AG09309 (cell line): Measurements from ENCODE around the gene TDG.
"Not testable (repeated sequence)": the region's sequence is repeated elsewhere in the genome, so short reads cannot be mapped to it uniquely, and the experiment has no call there.

Experiments
- DNase-seq: peaks from one replicate; pipeline ENCODE4 v3.0.0-alpha.2; 2010; ENCODE audit warnings: low read depth
- H3K4me3 ChIP-seq: 2 replicates; pipeline ENCODE4 v1.5.1; 2011; ENCODE audit warnings: mild to moderate bottlenecking, low read depth, low read length, moderate library complexity; ENCODE audit not compliant: control insufficient read depth
- CTCF ChIP-seq: IDR thresholded peaks from 2 replicates; pipeline ENCODE4 v1.5.1; 2011; ENCODE audit warnings: mild to moderate bottlenecking, low read depth, low read length, inconsistent platforms; ENCODE audit not compliant: insufficient read depth, control insufficient read depth; ENCODE audit errors: missing control alignments

Gene TDG

GRCh38 chr12:104011253-104011652, 45.6 kb downstream of the TDG start:
- TF ChIP-seq CTCF = no peak
- no peak overlapping the region for H3K4me3 ChIP-seq
- DNase-seq = peak; percentile 67

- TF ChIP-seq CTCF = no peak
- no peak overlapping the region for H3K4me3 ChIP-seq
- no peak for DNase-seq
Observed at GRCh38 chr12:104012331-104012730, 46.7 kb downstream of the TDG start.

GRCh38 chr12:104021862-104022261, 56.2 kb downstream of the TDG start:
- not testable (repeated sequence) for DNase-seq

GRCh38 chr12:104022786-104023185, 57.1 kb downstream of the TDG start:
- no peak overlapping the region for H3K4me3 ChIP-seq
- no peak for TF ChIP-seq CTCF
- no peak for DNase-seq

More at GRCh38 chr12:104021862-104022261, 56.2 kb downstream of the TDG start:
- not testable (repeated sequence) for H3K4me3 ChIP-seq

- TF ChIP-seq CTCF = no peak
- no peak overlapping the region for H3K4me3 ChIP-seq
Observed at GRCh38 chr12:104023710-104024109, 58.0 kb downstream of the TDG start.

DNA sequence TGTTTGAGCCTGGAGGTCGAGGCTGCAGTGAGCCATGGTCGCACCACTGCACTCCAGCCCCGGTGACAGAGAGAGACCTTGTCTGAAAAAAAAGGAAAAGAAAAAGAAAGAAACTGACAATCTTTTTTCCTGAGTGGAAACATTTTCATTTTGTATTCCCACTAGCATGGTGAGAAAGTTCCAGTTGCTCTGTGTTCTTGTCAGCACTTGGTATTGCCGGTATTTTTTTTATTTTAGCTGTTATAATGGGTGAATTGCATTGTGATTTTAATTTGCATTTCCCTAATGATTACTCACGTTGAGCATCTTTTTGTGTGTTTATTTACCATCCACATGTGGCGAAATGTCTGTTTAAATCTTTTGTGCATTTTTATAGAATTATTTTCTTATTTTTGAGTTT, 58.7 kb downstream of the TDG start:
- TF ChIP-seq CTCF = no peak
- H3K4me3 ChIP-seq = no peak overlapping the region
- no peak for DNase-seq

More at GRCh38 chr12:104023710-104024109, 58.0 kb downstream of the TDG start:
- no peak for DNase-seq

DNA sequence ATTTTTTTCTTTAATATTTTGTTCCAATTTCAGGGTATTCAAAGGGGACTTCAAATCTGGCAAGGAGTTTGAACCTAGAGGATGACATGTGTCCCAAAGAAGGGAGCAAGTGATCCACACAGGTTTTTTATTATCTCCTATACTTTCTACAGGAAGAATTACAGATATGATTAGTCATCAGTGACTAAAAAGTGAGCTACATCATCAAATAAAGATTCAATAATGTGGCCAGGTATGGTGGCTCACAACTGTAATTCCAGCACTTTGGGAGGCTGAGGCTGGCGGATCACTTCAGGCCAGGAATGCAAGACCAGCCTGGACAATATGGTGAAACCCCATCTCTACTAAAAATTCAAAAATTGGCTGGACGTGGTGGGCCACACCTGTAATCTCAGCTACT, 60.1 kb downstream of the TDG start:
- no peak overlapping the region for H3K4me3 ChIP-seq
- no peak for TF ChIP-seq CTCF
- DNase-seq = no peak
